HepG2 (cell line): ENCODE measurements around the gene JAGN1. TPM values are rescaled to one million over a fixed set of nuclear protein-coding genes. Genes with fewer than 3 reads are reported as not detected.

ENCODE experiments used
- ARNT2 ChIP-seq: sonication (generic); formaldehyde crosslinking; IDR thresholded peaks from 2 replicates; pipeline ENCODE4 v1.8.0; 2022; ENCODE audit warnings: mild to moderate bottlenecking, low read depth, missing genetic modification reagents, moderate library complexity
- CBFB ChIP-seq: sonication (generic); formaldehyde crosslinking; IDR thresholded peaks from 2 replicates; pipeline ENCODE4 v1.4.0; 2020; ENCODE audit warnings: missing genetic modification reagents
- CBX1 ChIP-seq: IDR thresholded peaks from one replicate; pipeline ENCODE4 v1.6.1; 2016; ENCODE audit warnings: antibody characterized with exemption, low read depth
- CC2D1A ChIP-seq: sonication (generic); formaldehyde crosslinking; IDR thresholded peaks from 2 replicates; pipeline ENCODE4 v1.8.1; 2023; ENCODE audit warnings: mild to moderate bottlenecking, missing genetic modification reagents
- HIC2 ChIP-seq: sonication (generic); formaldehyde crosslinking; IDR thresholded peaks from 2 replicates; pipeline ENCODE4 v1.9.0; 2022; ENCODE audit warnings: low read depth, missing genetic modification reagents
- MATR3 ChIP-seq: sonication (generic); formaldehyde crosslinking; IDR thresholded peaks from 2 replicates; pipeline ENCODE4 v1.4.0; 2020; ENCODE audit warnings: missing genetic modification reagents
- MEF2D ChIP-seq: sonication (generic); formaldehyde crosslinking; IDR thresholded peaks from 2 replicates; pipeline ENCODE4 v1.5.1; 2020; ENCODE audit warnings: mild to moderate bottlenecking, missing genetic modification reagents
- NBN ChIP-seq: fragments of 450-650 bp; conservative IDR thresholded peaks from 2 replicates; pipeline ENCODE4 v1.6.1; 2017
- NR0B2 ChIP-seq: sonication (generic); formaldehyde crosslinking; IDR thresholded peaks from 2 replicates; pipeline ENCODE4 v1.4.0; 2020; ENCODE audit warnings: mild to moderate bottlenecking, missing genetic modification reagents
- NR3C1 ChIP-seq: sonication (generic); formaldehyde crosslinking; IDR thresholded peaks from 2 replicates; pipeline ENCODE4 v1.4.0; 2020; ENCODE audit warnings: missing genetic modification reagents
- PAX8 ChIP-seq: sonication (generic); formaldehyde crosslinking; IDR thresholded peaks from 2 replicates; pipeline ENCODE4 v1.8.0; 2022; ENCODE audit warnings: mild to moderate bottlenecking, missing genetic modification reagents, borderline replicate concordance
- POGZ ChIP-seq: sonication (generic); formaldehyde crosslinking; IDR thresholded peaks from 2 replicates; pipeline ENCODE4 v1.4.0; 2020; ENCODE audit warnings: mild to moderate bottlenecking, missing genetic modification reagents
- POLR2A ChIP-seq, 2 experiments: IDR thresholded peaks; 2 replicates each; pipeline ENCODE4 v1.6.1; 2011; ENCODE audit warnings: low read depth in 2 of 2, low read length in 2 of 2, mild to moderate bottlenecking in 1 of 2, moderate library complexity in 1 of 2; ENCODE audit not compliant: insufficient read depth in 1 of 2
- PTBP1 ChIP-seq: fragments of 200-400 bp; formaldehyde crosslinking; IDR thresholded peaks from 2 replicates; pipeline ENCODE4 v1.6.1; 2018; ENCODE audit warnings: low read length, low read depth; ENCODE audit not compliant: poor library complexity, severe bottlenecking
- REST ChIP-seq, 2 experiments: IDR thresholded peaks; 2 replicates each; pipeline ENCODE4 v1.6.1; 2011 to 2012; ENCODE audit warnings: low read length in 2 of 2, borderline replicate concordance in 1 of 2, low read depth in 1 of 2, mild to moderate bottlenecking in 1 of 2, moderate library complexity in 1 of 2
- THAP7 ChIP-seq: sonication (generic); formaldehyde crosslinking; IDR thresholded peaks from 2 replicates; pipeline ENCODE4 v1.8.1; 2023; ENCODE audit warnings: mild to moderate bottlenecking, missing genetic modification reagents
- USF2 ChIP-seq, 2 experiments: sonication (generic) in 1 of 2; formaldehyde crosslinking in 1 of 2; IDR thresholded peaks; 2 replicates each; pipeline versions ENCODE4 v1.5.1 to v1.6.1; 2011 to 2020; ENCODE audit warnings: borderline replicate concordance in 1 of 2, low read depth in 1 of 2, low read length in 1 of 2, mild to moderate bottlenecking in 1 of 2, missing genetic modification reagents in 1 of 2, moderate library complexity in 1 of 2
- ZC3H13 ChIP-seq: sonication (generic); formaldehyde crosslinking; IDR thresholded peaks from 2 replicates; pipeline ENCODE4 v1.8.1; 2023; ENCODE audit warnings: mild to moderate bottlenecking, missing genetic modification reagents, moderate library complexity
- ZNF20 ChIP-seq: sonication (generic); formaldehyde crosslinking; IDR thresholded peaks from 2 replicates; pipeline ENCODE4 v1.4.0; 2020; ENCODE audit warnings: mild to moderate bottlenecking, moderate library complexity, missing genetic modification reagents
- ZNF234 ChIP-seq: sonication (generic); formaldehyde crosslinking; conservative IDR thresholded peaks from 2 replicates; pipeline ENCODE4 v1.5.1; 2020; ENCODE audit warnings: mild to moderate bottlenecking, missing genetic modification reagents
- ZNF235 ChIP-seq: sonication (generic); formaldehyde crosslinking; IDR thresholded peaks from 2 replicates; pipeline ENCODE4 v1.8.1; 2023; ENCODE audit warnings: mild to moderate bottlenecking, missing genetic modification reagents, borderline replicate concordance
- ZNF296 ChIP-seq: sonication (generic); formaldehyde crosslinking; conservative IDR thresholded peaks from 2 replicates; pipeline ENCODE4 v1.5.0; 2020; ENCODE audit warnings: mild to moderate bottlenecking, missing genetic modification reagents
- ZNF879 ChIP-seq: sonication (generic); formaldehyde crosslinking; IDR thresholded peaks from 2 replicates; pipeline ENCODE4 v1.8.1; 2023; ENCODE audit warnings: missing genetic modification reagents
- polyA plus RNA-seq, 8 experiments: library from polyadenylated mRNA; depleted of rRNA in 3 of 8; stranded (reverse) in 7 of 8; unstranded in 1 of 8; fragments of >200 nt; fragmentation: Illumina TruSeq in 4 of 8; extraction: Trizol in 4 of 8; gene quantifications; 2 replicates each; pipeline versions ENCODE4 v1.2.1 to v1.2.3, GENCODE V29; 2011 to 2016; ENCODE audit warnings: low read depth in 4 of 8, missing spikeins in 1 of 8, mixed read lengths in 1 of 8; ENCODE audit not compliant: insufficient read depth in 1 of 8
- total RNA-seq, 5 experiments: library from RNA; depleted of rRNA; stranded (reverse); fragments of >200 nt; fragmentation: Illumina TruSeq; extraction: Trizol; gene quantifications; 2 replicates each; pipeline ENCODE4 v1.2.3, GENCODE V29; 2016; ENCODE audit warnings: low read depth in 1 of 5

The JAGN1 gene
- total and polyA plus RNA-seq, 2 of the 13 experiments (the other 11 are each of a cell fraction or from before 2014, with no cell fraction given) = 49.9 to 50.9 TPM

- TF ChIP-seq NR0B2 (no peak), ARNT2 (no peak), USF2 (IDR thresholded peaks at IDR 0.05; ENCODE audit: low read depth, low read length) (no peak), USF2 (CRISPR knock-in tag; IDR thresholded peaks at IDR 0.05; ENCODE audit: borderline replicate concordance) (no peak), CC2D1A (CRISPR knock-in tag) (no peak), PTBP1 (no peak), POGZ (CRISPR knock-in tag) (no peak), ZNF20 (CRISPR knock-in tag) (no peak), THAP7 (no peak), ZNF235 (CRISPR knock-in tag) (no peak), CBX1 (no peak), MATR3 (CRISPR knock-in tag) (no peak), MEF2D (CRISPR knock-in tag) (no peak), ZC3H13 (CRISPR knock-in tag) (no peak), REST (IDR thresholded peaks at IDR 0.05; ENCODE audit: borderline replicate concordance in 1 of 2, low read depth in 1 of 2, low read length in 2 of 2) (no peak; a peak in 1 of 4 replicates), PAX8 (CRISPR knock-in tag) (no peak), NBN (no peak), ZNF296 (CRISPR knock-in tag) (no peak), ZNF879 (CRISPR knock-in tag) (no peak), ZNF234 (CRISPR knock-in tag) (no peak), CBFB (CRISPR knock-in tag) (no peak), NR3C1 (CRISPR knock-in tag) (no peak), HIC2 (CRISPR knock-in tag) (0 out of 2 replicates have a peak, but pooled peaks have one; percentile 33), POLR2A (IDR thresholded peaks at IDR 0.05; ENCODE audit: insufficient read depth in 1 of 2, low read depth in 2 of 2, low read length in 2 of 2) (peak; percentile 62 to 75; a peak in 3 of 4 replicates)
Observed at GRCh38 chr3:9878700-9879099, 11.7 kb upstream of the JAGN1 start (continued).
